Measurements from ENCODE around the gene TMC6. TPM values are rescaled to one million over a fixed set of nuclear protein-coding genes. Genes with fewer than 3 reads are reported as not detected.

TMC6 gene
- total RNA-seq, 4 donors from 2014 or later, result 18.5 to 78.2 (median 23.6) TPM

GRCh38 chr17:78105101-78105500 lies 23.5 kb downstream of the TMC6 start:
- TF ChIP-seq, protein P1, sequence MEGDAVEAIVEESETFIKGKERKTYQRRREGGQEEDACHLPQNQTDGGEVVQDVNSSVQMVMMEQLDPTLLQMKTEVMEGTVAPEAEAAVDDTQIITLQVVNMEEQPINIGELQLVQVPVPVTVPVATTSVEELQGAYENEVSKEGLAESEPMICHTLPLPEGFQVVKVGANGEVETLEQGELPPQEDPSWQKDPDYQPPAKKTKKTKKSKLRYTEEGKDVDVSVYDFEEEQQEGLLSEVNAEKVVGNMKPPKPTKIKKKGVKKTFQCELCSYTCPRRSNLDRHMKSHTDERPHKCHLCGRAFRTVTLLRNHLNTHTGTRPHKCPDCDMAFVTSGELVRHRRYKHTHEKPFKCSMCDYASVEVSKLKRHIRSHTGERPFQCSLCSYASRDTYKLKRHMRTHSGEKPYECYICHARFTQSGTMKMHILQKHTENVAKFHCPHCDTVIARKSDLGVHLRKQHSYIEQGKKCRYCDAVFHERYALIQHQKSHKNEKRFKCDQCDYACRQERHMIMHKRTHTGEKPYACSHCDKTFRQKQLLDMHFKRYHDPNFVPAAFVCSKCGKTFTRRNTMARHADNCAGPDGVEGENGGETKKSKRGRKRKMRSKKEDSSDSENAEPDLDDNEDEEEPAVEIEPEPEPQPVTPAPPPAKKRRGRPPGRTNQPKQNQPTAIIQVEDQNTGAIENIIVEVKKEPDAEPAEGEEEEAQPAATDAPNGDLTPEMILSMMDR (IDR thresholded peaks at IDR 0.05; ENCODE audit: low read depth), result no peak

DNA sequence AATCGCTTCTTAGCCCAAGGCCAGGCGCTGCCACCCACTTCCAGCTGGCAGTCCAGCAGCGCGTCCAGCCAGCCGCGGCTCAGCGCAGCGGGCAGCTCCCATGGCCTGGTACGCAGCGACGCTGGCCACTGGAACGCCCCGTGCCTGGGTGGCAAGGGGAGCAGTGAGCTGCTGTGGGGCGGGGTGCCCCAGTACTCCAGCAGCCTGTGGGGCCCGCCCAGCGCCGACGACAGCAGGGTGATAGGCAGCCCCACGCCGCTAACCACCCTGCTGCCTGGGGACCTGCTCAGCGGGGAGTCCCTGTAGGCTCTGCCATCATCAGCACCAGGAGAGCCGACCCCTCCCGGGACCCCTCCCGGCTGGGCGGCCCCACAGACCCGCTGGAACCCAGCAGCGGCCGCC lies 24.0 kb downstream of the TMC6 start:
- TF ChIP-seq, protein P1 (IDR thresholded peaks at IDR 0.05; ENCODE audit: low read depth), result no peak

- TF ChIP-seq, protein P1 (IDR thresholded peaks at IDR 0.05; ENCODE audit: low read depth), result no peak
Measured at GRCh38 chr17:78103311-78103710, 25.2 kb downstream of the TMC6 start.

DNA sequence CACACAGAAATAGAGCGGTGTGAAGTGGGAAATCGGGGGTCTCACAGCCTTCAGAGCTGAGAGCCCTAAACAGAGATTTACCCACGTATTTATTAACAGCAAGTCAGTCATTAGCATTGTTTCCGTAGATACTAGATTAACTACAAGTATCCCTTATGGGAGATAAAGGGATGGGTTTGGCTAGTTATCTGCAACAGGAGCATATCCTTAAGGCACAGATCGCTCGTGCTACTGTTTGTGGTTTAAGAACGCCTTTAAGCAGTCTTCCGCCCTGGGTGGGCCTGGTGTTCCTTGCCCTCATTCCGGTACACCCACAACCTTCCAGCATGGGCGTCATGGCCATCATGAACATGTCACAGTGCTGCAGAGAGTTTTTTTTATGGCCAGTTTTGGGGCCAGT lies 27.0 kb downstream of the TMC6 start:
- TF ChIP-seq, protein P1 (IDR thresholded peaks at IDR 0.05; ENCODE audit: low read depth), result no peak

DNA sequence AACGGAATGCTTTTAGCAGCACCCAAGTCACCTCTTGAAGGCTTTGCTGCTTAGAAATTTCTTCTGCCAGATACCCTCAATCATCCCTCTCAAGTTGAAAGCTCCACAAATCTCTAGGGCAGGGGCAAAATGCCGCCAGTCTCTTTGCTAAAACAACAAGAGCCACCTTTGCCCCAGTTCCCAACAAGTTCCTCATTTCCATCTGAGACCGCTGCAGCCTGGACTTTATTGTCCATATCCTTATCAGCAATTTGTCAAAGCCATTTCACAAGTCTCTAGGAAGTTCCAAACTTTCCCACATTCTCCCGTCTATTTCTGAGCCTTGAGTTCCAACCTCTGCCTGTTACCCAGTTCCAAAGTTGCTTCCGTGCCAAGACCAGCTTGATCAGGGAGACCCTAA lies 27.4 kb downstream of the TMC6 start:
- TF ChIP-seq, protein P1 (IDR thresholded peaks at IDR 0.05; ENCODE audit: low read depth), result no peak

DNA sequence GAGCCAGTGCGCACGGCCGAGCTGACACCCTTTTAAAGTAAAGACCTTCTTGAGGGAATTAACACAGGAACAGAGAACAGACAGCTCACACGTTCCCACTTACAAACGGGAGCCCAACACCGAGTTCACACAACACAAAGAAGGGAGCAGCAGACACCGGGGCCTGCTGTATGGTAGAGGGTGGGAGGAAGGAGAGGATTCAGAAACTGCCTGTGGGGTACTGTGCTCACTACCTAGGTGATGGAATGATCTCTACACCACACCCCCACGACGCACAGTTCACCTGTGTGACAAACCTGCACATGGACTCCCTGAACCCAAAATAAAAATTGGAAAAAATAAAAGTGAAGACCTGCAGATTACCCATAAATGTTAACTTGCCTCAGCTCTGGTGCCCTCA lies 32.5 kb downstream of the TMC6 start:
- TF ChIP-seq, protein P1 (IDR thresholded peaks at IDR 0.05; ENCODE audit: low read depth), result no peak

- TF ChIP-seq, protein P1 (IDR thresholded peaks at IDR 0.05; ENCODE audit: low read depth), result no peak
Measured at GRCh38 chr17:78095035-78095434, 33.5 kb downstream of the TMC6 start.

Data from subcutaneous adipose tissue (tissue), 4 donors.